Caco-2 (cell line): ENCODE data around the gene TPRG1. TPM values are rescaled to one million over a fixed set of nuclear protein-coding genes. Genes with fewer than 3 reads are reported as not detected.
A peak's percentile ranks its signal among the peaks of the same experiment; 100 is the strongest.

ENCODE experiments used
- BruUV-seq: library from RNA; stranded (reverse); fragments of 400-500 nt; replicated peaks from 2 replicates; lab custom pipeline; 2021; lab: Mats Ljungman, UMichigan
- CTCF ChIA-PET: fragments of 300-600 bp; sonication (Branson Sonifier 250); formaldehyde crosslinking; loops from one replicate; lab custom pipeline; 2022; ENCODE audit warnings: antibody characterized with exemption; lab: Charles Lee
- POLR2A ChIA-PET: fragments of 300-600 bp; sonication (Branson Sonifier 250); formaldehyde crosslinking; loops from one replicate; lab custom pipeline; 2022; ENCODE audit warnings: antibody characterized with exemption; lab: Charles Lee
- DNase-seq, 2 experiments: peaks; one replicate each; pipeline versions ENCODE4 v3.0.0 to v3.0.0-alpha.2; 2020 to 2022
- H3K27me3 ChIP-seq: replicated peaks from 2 replicates; pipeline ENCODE4 v1.6.0; 2011; ENCODE audit warnings: low read length; ENCODE audit not compliant: control insufficient read depth, insufficient read depth
- H3K36me3 ChIP-seq: 2 replicates; pipeline ENCODE4 v1.5.1; 2011; ENCODE audit warnings: low read length; ENCODE audit not compliant: control insufficient read depth, insufficient read depth
- H3K4me1 ChIP-seq: fragments of 250-450 bp; sonication (Bioruptor Pico); 2 replicates; pipeline ENCODE4 v1.5.1; 2020; ENCODE audit warnings: mild to moderate bottlenecking
- H3K4me3 ChIP-seq: 2 replicates; pipeline ENCODE4 v1.5.1; 2011; ENCODE audit warnings: low read depth, mild to moderate bottlenecking, control low read depth, low read length
- H3K9me3 ChIP-seq: fragments of 250-450 bp; sonication (Bioruptor Pico); 2 replicates; pipeline ENCODE4 v1.5.1; 2020; ENCODE audit warnings: mild to moderate bottlenecking, moderate library complexity
- H3K27ac Mint-ChIP-seq: one replicate; pipeline ENCODE4 v1.8.0; 2022; ENCODE audit warnings: mixed read lengths; ENCODE audit not compliant: unreplicated experiment
- H3K27me3 Mint-ChIP-seq: one replicate; pipeline ENCODE4 v1.8.0; 2022; ENCODE audit warnings: mixed read lengths; ENCODE audit not compliant: insufficient read depth, unreplicated experiment
- H3K36me3 Mint-ChIP-seq: one replicate; pipeline ENCODE4 v1.8.0; 2022; ENCODE audit warnings: mild to moderate bottlenecking, mixed read lengths; ENCODE audit not compliant: insufficient read depth, unreplicated experiment
- H3K4me1 Mint-ChIP-seq: one replicate; pipeline ENCODE4 v1.8.0; 2022; ENCODE audit warnings: low read depth, mixed read lengths; ENCODE audit not compliant: unreplicated experiment
- H3K4me3 Mint-ChIP-seq: one replicate; pipeline ENCODE4 v1.8.0; 2022; ENCODE audit warnings: mild to moderate bottlenecking, moderate library complexity, mixed read lengths; ENCODE audit not compliant: unreplicated experiment
- H3K9me3 Mint-ChIP-seq: one replicate; pipeline ENCODE4 v1.8.0; 2022; ENCODE audit warnings: mixed read lengths; ENCODE audit not compliant: unreplicated experiment
- intact Hi-C: fragments of 100-400 bp; cut with micrococcal nuclease; formaldehyde crosslinking; loops from one replicate; pipeline ENCODE4 v1.10.0; 2022; ENCODE audit not compliant: unreplicated experiment
- total RNA-seq: library from RNA; stranded (reverse); gene quantifications from 2 replicates; pipeline ENCODE4 v1.2.3, GENCODE V29; 2022
- TF ChIP-seq, protein P1 (sequence below), 2 experiments: fragments of 200-600 bp in 1 of 2; IDR thresholded peaks; 1 replicate in 1 of 2; 2 replicates in 1 of 2; pipeline versions ENCODE4 v1.5.1 to v1.8.0; 2011 to 2022; ENCODE audit warnings: antibody characterized with exemption in 1 of 2, control low read depth in 1 of 2, inconsistent platforms in 1 of 2, low read depth in 1 of 2, low read length in 1 of 2, mild to moderate bottlenecking in 1 of 2, moderate library complexity in 1 of 2; ENCODE audit not compliant: insufficient read depth in 1 of 2, severe bottlenecking in 1 of 2, unreplicated experiment in 1 of 2

The TPRG1 gene
- total RNA-seq, 1 experiment from 2014 or later = 1.5 TPM

DNA sequence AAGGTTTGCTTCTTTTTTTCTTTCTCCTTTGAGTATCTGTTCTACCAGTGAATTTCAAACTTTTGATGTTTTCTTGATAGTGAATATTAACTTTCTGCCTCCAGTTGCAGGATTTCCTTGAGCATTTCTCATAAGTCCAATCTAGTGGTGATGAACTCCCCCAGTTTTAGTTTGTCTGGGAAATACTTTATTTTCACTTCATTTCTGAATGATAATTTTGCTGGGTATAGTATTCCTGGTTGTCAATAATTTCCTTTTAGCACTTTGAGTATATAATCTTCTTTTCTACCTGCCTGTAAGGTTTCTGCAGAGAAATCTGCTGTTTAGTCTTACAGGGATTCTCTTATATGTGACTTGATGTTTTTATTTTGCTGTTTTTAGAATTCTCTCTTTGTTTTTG lies 21.0 kb downstream of the TPRG1 start:
- Mint-ChIP-seq H3K27ac (no peak overlapping the region), H3K27me3 (no peaks in the 10 kb centered on the region)

DNA sequence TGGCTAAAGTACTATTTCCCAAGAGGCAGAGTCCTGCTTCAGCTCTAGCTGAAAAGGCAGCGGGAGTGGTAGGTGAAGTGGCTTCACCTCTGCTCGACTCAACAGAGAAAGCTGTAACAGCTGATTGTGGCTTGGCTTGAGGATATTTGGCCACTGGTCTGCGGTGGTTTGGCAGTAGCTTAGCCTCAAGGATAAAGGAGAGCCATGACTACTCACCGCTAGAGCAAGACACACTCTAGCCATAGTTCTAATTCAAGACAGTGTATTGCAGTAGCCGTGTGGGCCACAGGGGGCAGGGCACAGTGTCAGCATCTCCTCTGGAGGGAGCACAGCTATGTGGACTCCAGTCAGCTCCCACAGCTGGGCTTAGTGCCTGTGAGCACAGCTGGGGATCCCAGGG lies 23.5 kb downstream of the TPRG1 start:
- ChIA-PET CTCF (interaction anchor here (1.3 kb wide), 1 partner anchor 38 kb away, joined by 3 read pairs; no protein-coding TSS in a partner anchor), POLR2A (no interaction called here)
- intact Hi-C loops = no loop called here
- H3K4me3 Mint-ChIP-seq = no peak overlapping the region
- H3K36me3 ChIP-seq = no peaks in the 10 kb centered on the region
- DNase-seq = peak in 1 of 2 experiments; percentile 30
- BruUV-seq = no TSS peak
- TF ChIP-seq, protein P1, sequence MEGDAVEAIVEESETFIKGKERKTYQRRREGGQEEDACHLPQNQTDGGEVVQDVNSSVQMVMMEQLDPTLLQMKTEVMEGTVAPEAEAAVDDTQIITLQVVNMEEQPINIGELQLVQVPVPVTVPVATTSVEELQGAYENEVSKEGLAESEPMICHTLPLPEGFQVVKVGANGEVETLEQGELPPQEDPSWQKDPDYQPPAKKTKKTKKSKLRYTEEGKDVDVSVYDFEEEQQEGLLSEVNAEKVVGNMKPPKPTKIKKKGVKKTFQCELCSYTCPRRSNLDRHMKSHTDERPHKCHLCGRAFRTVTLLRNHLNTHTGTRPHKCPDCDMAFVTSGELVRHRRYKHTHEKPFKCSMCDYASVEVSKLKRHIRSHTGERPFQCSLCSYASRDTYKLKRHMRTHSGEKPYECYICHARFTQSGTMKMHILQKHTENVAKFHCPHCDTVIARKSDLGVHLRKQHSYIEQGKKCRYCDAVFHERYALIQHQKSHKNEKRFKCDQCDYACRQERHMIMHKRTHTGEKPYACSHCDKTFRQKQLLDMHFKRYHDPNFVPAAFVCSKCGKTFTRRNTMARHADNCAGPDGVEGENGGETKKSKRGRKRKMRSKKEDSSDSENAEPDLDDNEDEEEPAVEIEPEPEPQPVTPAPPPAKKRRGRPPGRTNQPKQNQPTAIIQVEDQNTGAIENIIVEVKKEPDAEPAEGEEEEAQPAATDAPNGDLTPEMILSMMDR (IDR thresholded peaks at IDR 0.05; ENCODE audit: insufficient read depth in 1 of 2, low read depth in 1 of 2, low read length in 1 of 2, severe bottlenecking in 1 of 2, unreplicated experiment in 1 of 2) = peak in 1 of 2 experiments; percentile 35
- H3K4me1 Mint-ChIP-seq = no peaks in the 10 kb centered on the region
- peaks cover 15% of the 10 kb centered on the region for H3K9me3 ChIP-seq
- no peaks in the 10 kb centered on the region for H3K27me3 ChIP-seq
- H3K9me3 Mint-ChIP-seq = peaks cover 35% of the 10 kb centered on the region
- no peak overlapping the region for H3K27ac Mint-ChIP-seq
- H3K27me3 Mint-ChIP-seq = no peaks in the 10 kb centered on the region
- no peaks in the 10 kb centered on the region for H3K4me1 ChIP-seq
- H3K4me3 ChIP-seq = no peak overlapping the region
- peaks cover 5% of the 10 kb centered on the region for H3K36me3 Mint-ChIP-seq

More for the DNA sequence above, 21.0 kb downstream of the TPRG1 start:
- Mint-ChIP-seq H3K4me3 (no peak overlapping the region), H3K9me3 (peaks cover 35% of the 10 kb centered on the region), H3K36me3 (peaks cover 6% of the 10 kb centered on the region), H3K4me1 (peaks cover 10% of the 10 kb centered on the region)
- intact Hi-C loops = no loop called here
- no peak overlapping the region for H3K4me3 ChIP-seq
- ChIA-PET POLR2A (no interaction called here), CTCF (no interaction called here)
- TF ChIP-seq, protein P1 (IDR thresholded peaks at IDR 0.05; ENCODE audit: insufficient read depth in 1 of 2, low read depth in 1 of 2, low read length in 1 of 2, severe bottlenecking in 1 of 2, unreplicated experiment in 1 of 2) = no peak
- H3K4me1 ChIP-seq = peaks cover 16% of the 10 kb centered on the region
- no peaks in the 10 kb centered on the region for H3K36me3 ChIP-seq
- H3K27me3 ChIP-seq = no peaks in the 10 kb centered on the region
- no TSS peak for BruUV-seq
- DNase-seq = no peak
- peaks cover 15% of the 10 kb centered on the region for H3K9me3 ChIP-seq

DNA sequence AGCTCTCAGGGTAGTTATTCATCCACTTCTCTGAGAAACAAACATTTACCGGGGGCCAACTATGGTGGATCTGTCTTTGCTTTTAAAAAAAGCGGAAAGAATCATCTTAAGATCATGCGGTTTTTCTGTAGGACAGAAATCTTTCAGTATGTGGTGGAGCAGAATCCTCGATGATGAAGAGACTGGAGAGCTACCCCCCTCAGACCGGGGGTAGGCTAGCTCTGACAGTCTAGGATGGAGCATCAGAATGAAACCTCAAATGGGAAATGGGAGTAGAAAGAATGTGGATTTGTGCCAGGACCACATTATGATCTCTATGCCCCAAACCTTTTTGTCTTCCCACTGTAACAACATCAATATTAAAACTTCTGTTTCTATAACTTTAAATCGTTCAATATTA lies 30.3 kb downstream of the TPRG1 start:
- H3K36me3 Mint-ChIP-seq = peaks cover 5% of the 10 kb centered on the region

More for the DNA sequence above, 30.3 kb downstream of the TPRG1 start:
- no peak overlapping the region for H3K4me3 ChIP-seq
- no peak overlapping the region for H3K4me3 Mint-ChIP-seq
- H3K27me3 Mint-ChIP-seq = no peaks in the 10 kb centered on the region
- H3K27me3 ChIP-seq = 0 out of 2 replicates have a peak, but pooled peaks cover 1% of the 10 kb centered on the region
- ChIA-PET CTCF (no interaction called here), POLR2A (no interaction called here)
- no peaks in the 10 kb centered on the region for H3K36me3 ChIP-seq
- H3K4me1 Mint-ChIP-seq = no peaks in the 10 kb centered on the region
- TF ChIP-seq, protein P1 (IDR thresholded peaks at IDR 0.05; ENCODE audit: insufficient read depth in 1 of 2, low read depth in 1 of 2, low read length in 1 of 2, severe bottlenecking in 1 of 2, unreplicated experiment in 1 of 2) = no peak
- H3K27ac Mint-ChIP-seq = no peak overlapping the region
- no peaks in the 10 kb centered on the region; the same call in 1 of the 2 replicates for H3K9me3 ChIP-seq
- intact Hi-C loops = no loop called here
- H3K9me3 Mint-ChIP-seq = no peaks in the 10 kb centered on the region
- H3K4me1 ChIP-seq = no peaks in the 10 kb centered on the region
- DNase-seq = no peak
- BruUV-seq = no TSS peak
